Fibroblast of lung (primary cell): Measurements from ENCODE around the gene ZDHHC20. TPM values are rescaled to one million over a fixed set of nuclear protein-coding genes. Genes with fewer than 3 reads are reported as not detected.

Source experiments
- DNase-seq, 2 donors: peaks; one replicate each; pipeline versions ENCODE4 v3.0.0 to v3.0.0-alpha.2; 2010; ENCODE audit warnings: low read depth in 2 of 2
- H2AFZ ChIP-seq: 2 replicates; pipeline ENCODE4 v1.5.1; 2012; ENCODE audit warnings: low read length, control low read depth, inconsistent platforms
- H3K27ac ChIP-seq: 2 replicates; pipeline ENCODE4 v1.5.1; 2011; ENCODE audit warnings: low read length, control low read depth; ENCODE audit not compliant: insufficient read depth
- H3K27me3 ChIP-seq: 2 replicates; pipeline ENCODE4 v1.5.1; 2011; ENCODE audit warnings: mild to moderate bottlenecking, low read length; ENCODE audit not compliant: control insufficient read depth, insufficient read depth
- H3K36me3 ChIP-seq: 2 replicates; pipeline ENCODE4 v1.5.1; 2011; ENCODE audit warnings: low read length; ENCODE audit not compliant: control insufficient read depth, insufficient read depth
- H3K4me1 ChIP-seq: 2 replicates; pipeline ENCODE4 v1.5.1; 2011; ENCODE audit warnings: low read length; ENCODE audit not compliant: control insufficient read depth, insufficient read depth; ENCODE audit errors: extremely low read depth
- H3K4me2 ChIP-seq: 2 replicates; pipeline ENCODE4 v1.5.1; 2011; ENCODE audit warnings: low read length, control low read depth; ENCODE audit not compliant: insufficient read depth; ENCODE audit errors: extremely low read depth
- H3K4me3 ChIP-seq, 4 experiments: fragments of 200-600 bp in 1 of 4; sonication (generic) in 1 of 4; replicated peaks in 1 of 4; 2 replicates each; pipeline ENCODE4 v1.5.1; 2011 to 2016; ENCODE audit warnings: low read length in 4 of 4, low read depth in 3 of 4, mild to moderate bottlenecking in 3 of 4, control low read depth in 2 of 4, inconsistent platforms in 1 of 4, mixed read lengths in 1 of 4; ENCODE audit not compliant: insufficient read depth in 1 of 4; ENCODE audit errors: control extremely low read depth in 1 of 4
- H3K79me2 ChIP-seq: 2 replicates; pipeline ENCODE4 v1.5.1; 2012; ENCODE audit warnings: mild to moderate bottlenecking, low read length, inconsistent platforms; ENCODE audit not compliant: control insufficient read depth, insufficient read depth
- H3K9ac ChIP-seq: 2 replicates; pipeline ENCODE4 v1.5.1; 2011; ENCODE audit warnings: mild to moderate bottlenecking, low read length, control low read depth; ENCODE audit not compliant: insufficient read depth
- H3K9me3 ChIP-seq: 2 replicates; pipeline ENCODE4 v1.5.1; 2012; ENCODE audit warnings: low read depth, low read length; ENCODE audit not compliant: control insufficient read depth, insufficient read depth
- H4K20me1 ChIP-seq: 2 replicates; pipeline ENCODE4 v1.5.1; 2011; ENCODE audit warnings: low read length; ENCODE audit not compliant: control insufficient read depth, insufficient read depth; ENCODE audit errors: extremely low read depth
- CTCF ChIP-seq, 2 donors: IDR thresholded peaks in 1 of 2; conservative IDR thresholded peaks in 1 of 2; 1 replicate in 1 of 2; 2 replicates in 1 of 2; pipeline ENCODE4 v1.5.1; 2011 to 2012; ENCODE audit warnings: low read length in 2 of 2, control low read depth in 1 of 2, inconsistent platforms in 1 of 2, low read depth in 1 of 2, mild to moderate bottlenecking in 1 of 2
- EZH2 ChIP-seq: IDR thresholded peaks from 2 replicates; pipeline ENCODE4 v1.5.1; 2012; ENCODE audit warnings: low read length, control low read depth, mild to moderate bottlenecking; ENCODE audit errors: missing control alignments
- polyA plus RNA-seq, 2 donors: library from polyadenylated mRNA; depleted of rRNA in 1 of 2; stranded (reverse) in 1 of 2; unstranded in 1 of 2; fragments of >200 nt; gene quantifications; 2 replicates each; pipeline ENCODE4 v1.2.1, GENCODE V29; 2011 to 2012; ENCODE audit warnings: missing spikeins in 1 of 2
- total RNA-seq: library from RNA; depleted of rRNA; stranded (reverse); fragments of >200 nt; gene quantifications from 2 replicates; pipeline ENCODE4 v1.2.1, GENCODE V29; 2014

ZDHHC20 gene
- total and polyA plus RNA-seq, 2 donors (not counting 1 experiment from before 2014, with no cell fraction given) = 69.3 to 81.6 TPM

- Histone ChIP-seq H3K36me3 (no peaks in the 10 kb centered on the region), H4K20me1 (no peaks in the 10 kb centered on the region), H3K4me1 (no peaks in the 10 kb centered on the region), H3K4me2 (no peak overlapping the region), H3K27ac (no peak overlapping the region), H3K27me3 (no peaks in the 10 kb centered on the region), H3K4me3 (no peak overlapping the region), H3K9ac (no peak overlapping the region), H2AFZ (no peak overlapping the region), H3K9me3 (no peaks in the 10 kb centered on the region), H3K79me2 (no peaks in the 10 kb centered on the region)
- TF ChIP-seq EZH2 (no peak), CTCF (conservative IDR thresholded peaks at IDR 0.05 in 1 of 2, IDR thresholded peaks at IDR 0.05 in 1 of 2; ENCODE audit: low read depth in 1 of 2, low read length in 2 of 2) (no peak)
- DNase-seq = peak in 1 of 2 donors; percentile 14
Observed at GRCh38 chr13:21330126-21330861, 128.8 kb downstream of the ZDHHC20 start.

DNA sequence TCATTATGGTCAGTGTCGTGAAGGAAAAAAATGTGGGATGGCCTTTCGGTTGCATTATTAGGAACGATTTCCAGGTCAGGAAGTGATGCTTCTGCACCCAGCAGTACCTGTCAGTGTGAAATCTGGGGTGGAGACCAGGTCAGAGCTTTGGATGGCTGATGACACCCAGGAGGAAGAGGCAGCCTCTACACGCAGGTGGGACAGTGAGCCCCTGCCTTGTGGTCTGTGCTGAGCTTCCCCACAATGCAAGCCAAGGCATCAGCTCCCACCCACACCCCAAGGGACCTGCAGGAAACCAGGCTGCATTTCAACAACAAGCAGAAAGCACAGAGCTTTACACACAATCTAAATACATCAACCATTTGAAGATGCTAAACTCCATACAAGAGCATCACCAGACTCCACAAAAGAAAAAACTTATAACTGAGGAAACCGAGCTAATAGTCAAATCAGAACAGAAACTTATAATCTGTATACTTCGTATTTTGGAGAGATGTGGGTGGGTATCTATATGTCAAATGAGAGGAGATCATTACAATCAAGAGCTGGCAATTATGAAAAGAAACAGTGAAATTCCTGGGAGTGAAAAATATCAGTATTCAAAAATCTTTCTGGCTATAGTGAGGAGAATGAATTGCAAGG, 130.1 kb downstream of the ZDHHC20 start:
- Histone ChIP-seq H3K4me1 (no peaks in the 10 kb centered on the region), H3K79me2 (no peaks in the 10 kb centered on the region), H3K4me3 (no peak overlapping the region), H3K4me2 (no peak overlapping the region), H3K9me3 (no peaks in the 10 kb centered on the region), H3K36me3 (no peaks in the 10 kb centered on the region), H3K27ac (no peak overlapping the region), H4K20me1 (no peaks in the 10 kb centered on the region), H3K9ac (no peak overlapping the region), H3K27me3 (no peaks in the 10 kb centered on the region), H2AFZ (no peak overlapping the region)
- no peak for DNase-seq
- no peak for TF ChIP-seq EZH2

DNA sequence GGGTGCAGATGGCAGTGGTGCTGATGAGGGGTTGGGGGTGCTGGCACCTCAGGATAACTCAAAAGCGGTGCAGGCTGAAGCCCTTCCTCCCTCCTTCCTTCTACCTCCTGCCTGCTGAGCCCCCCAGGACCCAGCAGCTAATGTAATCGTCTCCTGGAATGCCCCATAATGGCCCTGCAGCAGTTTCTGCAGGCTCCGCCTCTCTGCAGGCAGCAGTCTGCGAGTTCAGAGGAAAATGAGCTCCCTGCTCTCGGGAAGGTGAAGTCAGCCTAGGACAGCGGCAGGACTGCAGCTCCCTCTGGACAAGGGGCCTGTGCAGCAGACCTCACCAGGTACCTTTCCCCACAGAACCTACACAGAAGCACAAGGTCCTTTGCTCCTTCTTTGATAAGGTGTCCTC, 130.9 kb downstream of the ZDHHC20 start:
- TF ChIP-seq CTCF (conservative IDR thresholded peaks at IDR 0.05 in 1 of 2, IDR thresholded peaks at IDR 0.05 in 1 of 2; ENCODE audit: low read depth in 1 of 2, low read length in 2 of 2) = no peak
- no peak for TF ChIP-seq EZH2
- Histone ChIP-seq H3K9ac (no peak overlapping the region), H3K79me2 (no peaks in the 10 kb centered on the region), H3K4me2 (no peak overlapping the region), H3K27me3 (no peaks in the 10 kb centered on the region), H3K4me1 (no peaks in the 10 kb centered on the region), H3K9me3 (no peaks in the 10 kb centered on the region), H3K36me3 (no peaks in the 10 kb centered on the region), H2AFZ (no peak overlapping the region), H4K20me1 (no peaks in the 10 kb centered on the region), H3K27ac (no peak overlapping the region), H3K4me3 (no peak overlapping the region)
- DNase-seq = no peak
